ENCODE results near the gene NCAPG.

DNA sequence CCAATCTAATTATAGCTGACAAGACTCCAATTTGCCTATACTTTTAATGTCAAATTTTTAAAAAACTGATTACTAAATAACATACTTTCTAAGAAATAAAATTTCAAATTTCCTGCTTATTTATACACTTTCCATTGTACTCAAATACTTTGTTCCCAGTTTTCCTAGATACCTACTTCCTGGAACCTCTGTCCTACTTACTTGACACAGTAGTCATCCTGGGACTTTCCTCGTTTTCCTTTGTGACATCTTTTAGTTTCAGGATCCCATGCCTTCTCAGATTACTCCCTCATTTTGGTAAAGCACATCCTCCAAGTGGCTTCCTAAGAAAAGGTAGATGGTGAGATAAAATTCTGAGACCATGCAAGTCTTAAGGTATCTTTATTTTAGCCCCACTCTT is 16.0 kb upstream of the NCAPG start:
- TF ChIP-seq, protein P1, sequence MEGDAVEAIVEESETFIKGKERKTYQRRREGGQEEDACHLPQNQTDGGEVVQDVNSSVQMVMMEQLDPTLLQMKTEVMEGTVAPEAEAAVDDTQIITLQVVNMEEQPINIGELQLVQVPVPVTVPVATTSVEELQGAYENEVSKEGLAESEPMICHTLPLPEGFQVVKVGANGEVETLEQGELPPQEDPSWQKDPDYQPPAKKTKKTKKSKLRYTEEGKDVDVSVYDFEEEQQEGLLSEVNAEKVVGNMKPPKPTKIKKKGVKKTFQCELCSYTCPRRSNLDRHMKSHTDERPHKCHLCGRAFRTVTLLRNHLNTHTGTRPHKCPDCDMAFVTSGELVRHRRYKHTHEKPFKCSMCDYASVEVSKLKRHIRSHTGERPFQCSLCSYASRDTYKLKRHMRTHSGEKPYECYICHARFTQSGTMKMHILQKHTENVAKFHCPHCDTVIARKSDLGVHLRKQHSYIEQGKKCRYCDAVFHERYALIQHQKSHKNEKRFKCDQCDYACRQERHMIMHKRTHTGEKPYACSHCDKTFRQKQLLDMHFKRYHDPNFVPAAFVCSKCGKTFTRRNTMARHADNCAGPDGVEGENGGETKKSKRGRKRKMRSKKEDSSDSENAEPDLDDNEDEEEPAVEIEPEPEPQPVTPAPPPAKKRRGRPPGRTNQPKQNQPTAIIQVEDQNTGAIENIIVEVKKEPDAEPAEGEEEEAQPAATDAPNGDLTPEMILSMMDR (IDR thresholded peaks at IDR 0.05): no peak
- TF ChIP-seq POLR2A (IDR thresholded peaks at IDR 0.05) (no peak), EP300 (IDR thresholded peaks at IDR 0.05) (no peak), POLR2AphosphoS5 (IDR thresholded peaks at IDR 0.05) (no peak)

Measured in upper lobe of left lung (tissue), 4 donors.